Astrocyte (in vitro differentiated cells and primary cell): Measurements from ENCODE around the gene COG5.

ENCODE experiments used
- EZH2 ChIP-seq: IDR thresholded peaks from 2 replicates; pipeline ENCODE4 v1.6.1; 2012; ENCODE audit warnings: mild to moderate bottlenecking, low read length, inconsistent platforms; ENCODE audit not compliant: insufficient read depth
- TF ChIP-seq, protein P1 (sequence below): IDR thresholded peaks from 2 replicates; pipeline ENCODE4 v1.5.1; 2011; ENCODE audit warnings: low read depth, mild to moderate bottlenecking, inconsistent platforms, low read length, moderate library complexity; ENCODE audit not compliant: insufficient read depth

DNA sequence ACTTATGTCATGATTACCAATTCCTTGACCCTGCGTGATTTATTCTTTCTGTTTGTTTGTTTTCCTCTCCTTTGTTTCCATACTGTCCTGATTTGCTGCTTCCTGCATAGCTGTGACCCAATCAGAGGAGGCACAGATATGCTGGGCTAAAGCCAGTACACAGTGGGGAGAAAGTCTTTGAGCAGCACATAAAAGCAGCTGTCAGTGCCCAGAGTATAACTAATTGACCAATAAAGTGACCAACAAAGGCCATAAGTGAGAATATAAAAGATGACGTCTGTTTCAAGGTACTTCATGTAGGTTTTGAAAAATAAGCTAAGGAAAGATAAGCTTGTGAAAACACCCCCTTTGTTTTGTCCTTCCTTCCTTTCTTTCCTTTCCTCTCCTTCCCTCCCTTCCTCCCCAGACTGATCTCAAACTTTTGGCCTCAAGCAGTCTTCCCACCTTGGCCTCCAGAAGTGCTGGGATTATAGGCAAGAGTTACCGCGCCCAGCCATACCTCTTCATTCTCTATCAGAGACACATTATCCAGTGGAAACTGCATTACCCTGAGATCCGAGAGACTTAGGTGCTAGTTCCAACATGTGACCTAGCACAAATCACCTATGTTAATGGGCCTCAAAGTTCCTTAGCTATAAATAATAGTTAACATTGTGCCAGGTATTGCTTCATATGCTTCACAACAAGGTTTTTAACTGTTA, 33.3 kb upstream of the COG5 start:
- TF ChIP-seq, protein P1, sequence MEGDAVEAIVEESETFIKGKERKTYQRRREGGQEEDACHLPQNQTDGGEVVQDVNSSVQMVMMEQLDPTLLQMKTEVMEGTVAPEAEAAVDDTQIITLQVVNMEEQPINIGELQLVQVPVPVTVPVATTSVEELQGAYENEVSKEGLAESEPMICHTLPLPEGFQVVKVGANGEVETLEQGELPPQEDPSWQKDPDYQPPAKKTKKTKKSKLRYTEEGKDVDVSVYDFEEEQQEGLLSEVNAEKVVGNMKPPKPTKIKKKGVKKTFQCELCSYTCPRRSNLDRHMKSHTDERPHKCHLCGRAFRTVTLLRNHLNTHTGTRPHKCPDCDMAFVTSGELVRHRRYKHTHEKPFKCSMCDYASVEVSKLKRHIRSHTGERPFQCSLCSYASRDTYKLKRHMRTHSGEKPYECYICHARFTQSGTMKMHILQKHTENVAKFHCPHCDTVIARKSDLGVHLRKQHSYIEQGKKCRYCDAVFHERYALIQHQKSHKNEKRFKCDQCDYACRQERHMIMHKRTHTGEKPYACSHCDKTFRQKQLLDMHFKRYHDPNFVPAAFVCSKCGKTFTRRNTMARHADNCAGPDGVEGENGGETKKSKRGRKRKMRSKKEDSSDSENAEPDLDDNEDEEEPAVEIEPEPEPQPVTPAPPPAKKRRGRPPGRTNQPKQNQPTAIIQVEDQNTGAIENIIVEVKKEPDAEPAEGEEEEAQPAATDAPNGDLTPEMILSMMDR = no peak
- TF ChIP-seq EZH2 = no peak
